ENCODE results near the gene POLR1E. TPM values are rescaled to one million over a fixed set of nuclear protein-coding genes. Genes with fewer than 3 reads are reported as not detected.
"Not testable (repeated sequence)": the region's sequence is repeated elsewhere in the genome, so short reads cannot be mapped to it uniquely, and the experiment has no call there.

Gene POLR1E
- polyA plus RNA-seq, 1 experiment = 21.6 TPM

GRCh38 chr9:37471942-37472684 lies 13.6 kb upstream of the POLR1E start:
- Histone ChIP-seq H3K4me3 (ENCODE audit: low read depth, low read length) (peak overlapping the region; percentile 32), H3K36me3 (ENCODE audit: control insufficient read depth, insufficient read depth, low read length) (no peaks in the 10 kb centered on the region), H3K27me3 (ENCODE audit: control insufficient read depth, insufficient read depth, low read length) (no peaks in the 10 kb centered on the region)
- TF ChIP-seq CTCF (IDR thresholded peaks at IDR 0.05; ENCODE audit: insufficient read depth, low read depth, low read length) = no peak
- DNase-seq (ENCODE audit: low read depth) = peak; percentile 91
- ChIA-PET CTCF (no interaction called here), POLR2A (no interaction called here)

GRCh38 chr9:37473982-37474381 lies 11.8 kb upstream of the POLR1E start:
- H3K27me3 ChIP-seq (ENCODE audit: control insufficient read depth, insufficient read depth, low read length); POLR2A ChIA-PET; DNase-seq (ENCODE audit: low read depth); H3K36me3 ChIP-seq (ENCODE audit: control insufficient read depth, insufficient read depth, low read length); H3K4me3 ChIP-seq (ENCODE audit: low read depth, low read length): not testable (repeated sequence)
- CTCF ChIA-PET = interaction anchor here (0.9 to 1.1 kb wide), 2 partner anchors 8 to 71 kb away, joined by 3 to 4 read pairs; no protein-coding TSS in a partner anchor

- POLR2A ChIA-PET = no interaction called here
- CTCF ChIA-PET = no interaction called here
- no peaks in the 10 kb centered on the region for H3K36me3 ChIP-seq (ENCODE audit: control insufficient read depth, insufficient read depth, low read length)
- no peak for TF ChIP-seq CTCF (IDR thresholded peaks at IDR 0.05; ENCODE audit: insufficient read depth, low read depth, low read length)
- H3K4me3 ChIP-seq (ENCODE audit: low read depth, low read length) = no peak overlapping the region
- no peak for DNase-seq (ENCODE audit: low read depth)
- H3K27me3 ChIP-seq (ENCODE audit: control insufficient read depth, insufficient read depth, low read length) = no peaks in the 10 kb centered on the region
Observed at GRCh38 chr9:37474438-37474837, 11.3 kb upstream of the POLR1E start.

- Histone ChIP-seq H3K27me3 (ENCODE audit: control insufficient read depth, insufficient read depth, low read length) (no peaks in the 10 kb centered on the region), H3K4me3 (ENCODE audit: low read depth, low read length) (no peak overlapping the region), H3K36me3 (ENCODE audit: control insufficient read depth, insufficient read depth, low read length) (no peaks in the 10 kb centered on the region)
- ChIA-PET POLR2A (no interaction called here), CTCF (no interaction called here)
- TF ChIP-seq CTCF (IDR thresholded peaks at IDR 0.05; ENCODE audit: insufficient read depth, low read depth, low read length) = no peak
- DNase-seq (ENCODE audit: low read depth) = no peak
Observed at GRCh38 chr9:37476930-37477329, 8.8 kb upstream of the POLR1E start.

GRCh38 chr9:37477443-37477842 lies 8.3 kb upstream of the POLR1E start:
- CTCF ChIA-PET; H3K27me3 ChIP-seq (ENCODE audit: control insufficient read depth, insufficient read depth, low read length); POLR2A ChIA-PET; H3K36me3 ChIP-seq (ENCODE audit: control insufficient read depth, insufficient read depth, low read length); H3K4me3 ChIP-seq (ENCODE audit: low read depth, low read length): not testable (repeated sequence)
- peak; percentile 6 for DNase-seq (ENCODE audit: low read depth)

- H3K36me3 ChIP-seq (ENCODE audit: control insufficient read depth, insufficient read depth, low read length); H3K27me3 ChIP-seq (ENCODE audit: control insufficient read depth, insufficient read depth, low read length); CTCF ChIA-PET; H3K4me3 ChIP-seq (ENCODE audit: low read depth, low read length); DNase-seq (ENCODE audit: low read depth); POLR2A ChIA-PET: not testable (repeated sequence)
Observed at GRCh38 chr9:37477987-37478619, 7.6 kb upstream of the POLR1E start.
